SK-N-SH treated with all-trans-retinoic acid at 6 μM for 48 hours (cell line): Measurements from ENCODE around the gene SLC22A6.

Experiments
- ATAC-seq: fragments of 200-7000 bp; cut with Tn5 transposase; 3 replicates; pipeline ENCODE4 v1.9.1; 2020; ENCODE audit warnings: mild to moderate bottlenecking, moderate library complexity
- ARNTL ChIP-seq: fragments of 450-650 bp; formaldehyde crosslinking; IDR thresholded peaks from 2 replicates; pipeline ENCODE4 v1.5.0; 2020; ENCODE audit warnings: low read depth, mild to moderate bottlenecking, moderate library complexity, borderline replicate concordance
- CSDC2 ChIP-seq: fragments of 250-450 bp; sonication (Bioruptor Pico); IDR thresholded peaks from 2 replicates; pipeline ENCODE4 v1.5.0; 2020; ENCODE audit warnings: mild to moderate bottlenecking, moderate library complexity
- ESRRG ChIP-seq: fragments of 250-450 bp; sonication (Bioruptor Pico); IDR thresholded peaks from 2 replicates; pipeline ENCODE4 v1.6.1; 2021; ENCODE audit warnings: mild to moderate bottlenecking
- GLIS3 ChIP-seq: fragments of 250-450 bp; sonication (Bioruptor Pico); IDR thresholded peaks from 2 replicates; pipeline ENCODE4 v1.5.0; 2020; ENCODE audit warnings: mild to moderate bottlenecking, moderate library complexity
- ISL1 ChIP-seq: fragments of 250-450 bp; sonication (Bioruptor Pico); IDR thresholded peaks from 2 replicates; pipeline ENCODE4 v2.1.2; 2022; ENCODE audit warnings: mild to moderate bottlenecking, moderate library complexity
- OSR1 ChIP-seq: fragments of 250-450 bp; sonication (Bioruptor Pico); IDR thresholded peaks from 2 replicates; pipeline ENCODE4 v1.8.0; 2022; ENCODE audit warnings: moderate library complexity, mild to moderate bottlenecking, inconsistent platforms
- PATZ1 ChIP-seq: fragments of 250-450 bp; sonication (Bioruptor Pico); IDR thresholded peaks from 2 replicates; pipeline ENCODE4 v1.8.0; 2020; ENCODE audit warnings: mild to moderate bottlenecking, moderate library complexity, borderline replicate concordance
- POU6F1 ChIP-seq: fragments of 250-450 bp; sonication (Bioruptor Pico); IDR thresholded peaks from 2 replicates; pipeline ENCODE4 v1.8.0; 2021; ENCODE audit warnings: low read depth, mild to moderate bottlenecking, moderate library complexity, borderline replicate concordance
- PPARA ChIP-seq: fragments of 250-450 bp; sonication (Bioruptor Pico); IDR thresholded peaks from 2 replicates; pipeline ENCODE4 v1.5.0; 2020; ENCODE audit warnings: mild to moderate bottlenecking, borderline replicate concordance
- SNAI2 ChIP-seq: fragments of 250-450 bp; sonication (Bioruptor Pico); IDR thresholded peaks from 2 replicates; pipeline ENCODE4 v1.5.0; 2020; ENCODE audit warnings: mild to moderate bottlenecking, moderate library complexity
- TCF4 ChIP-seq: fragments of 250-450 bp; sonication (Bioruptor Pico); IDR thresholded peaks from 2 replicates; pipeline ENCODE4 v1.8.0; 2021; ENCODE audit warnings: mild to moderate bottlenecking, moderate library complexity, borderline replicate concordance
- TOX ChIP-seq: fragments of 250-450 bp; sonication (Bioruptor Pico); IDR thresholded peaks from 2 replicates; pipeline ENCODE4 v1.8.0; 2021; ENCODE audit warnings: mild to moderate bottlenecking, moderate library complexity, borderline replicate concordance
- TSHZ2 ChIP-seq: fragments of 250-450 bp; sonication (Bioruptor Pico); IDR thresholded peaks from 2 replicates; pipeline ENCODE4 v1.5.0; 2020; ENCODE audit warnings: mild to moderate bottlenecking, moderate library complexity
- ZC3H10 ChIP-seq: fragments of 250-450 bp; sonication (Bioruptor Pico); IDR thresholded peaks from 2 replicates; pipeline ENCODE4 v1.5.1; 2021; ENCODE audit warnings: mild to moderate bottlenecking, moderate library complexity
- ZFP3 ChIP-seq: fragments of 250-450 bp; sonication (Bioruptor Pico); IDR thresholded peaks from 2 replicates; pipeline ENCODE4 v1.5.0; 2020; ENCODE audit warnings: mild to moderate bottlenecking, moderate library complexity
- ZFP30 ChIP-seq: fragments of 450-650 bp; formaldehyde crosslinking; IDR thresholded peaks from 2 replicates; pipeline ENCODE4 v1.5.0; 2022; ENCODE audit warnings: mild to moderate bottlenecking, moderate library complexity
- ZNF565 ChIP-seq: fragments of 450-650 bp; formaldehyde crosslinking; conservative IDR thresholded peaks from 2 replicates; pipeline ENCODE4 v1.5.0; 2020; ENCODE audit warnings: low read depth, mild to moderate bottlenecking, moderate library complexity
- ZNF70 ChIP-seq: fragments of 450-650 bp; formaldehyde crosslinking; IDR thresholded peaks from 2 replicates; pipeline ENCODE4 v1.5.0; 2020; ENCODE audit warnings: mild to moderate bottlenecking, moderate library complexity
- ZNF8 ChIP-seq: fragments of 450-650 bp; formaldehyde crosslinking; IDR thresholded peaks from 2 replicates; pipeline ENCODE4 v1.5.0; 2020; ENCODE audit warnings: mild to moderate bottlenecking, moderate library complexity
- TF ChIP-seq, protein P1 (sequence below): fragments of 250-450 bp; sonication (Bioruptor Pico); IDR thresholded peaks from 2 replicates; pipeline ENCODE4 v1.5.1; 2021; ENCODE audit warnings: mild to moderate bottlenecking, moderate library complexity
- TF ChIP-seq, protein P2 (sequence below): fragments of 250-450 bp; sonication (Bioruptor Pico); IDR thresholded peaks from 2 replicates; pipeline ENCODE4 v1.5.1; 2020; ENCODE audit warnings: low read depth, mild to moderate bottlenecking, moderate library complexity

SLC22A6 gene

DNA sequence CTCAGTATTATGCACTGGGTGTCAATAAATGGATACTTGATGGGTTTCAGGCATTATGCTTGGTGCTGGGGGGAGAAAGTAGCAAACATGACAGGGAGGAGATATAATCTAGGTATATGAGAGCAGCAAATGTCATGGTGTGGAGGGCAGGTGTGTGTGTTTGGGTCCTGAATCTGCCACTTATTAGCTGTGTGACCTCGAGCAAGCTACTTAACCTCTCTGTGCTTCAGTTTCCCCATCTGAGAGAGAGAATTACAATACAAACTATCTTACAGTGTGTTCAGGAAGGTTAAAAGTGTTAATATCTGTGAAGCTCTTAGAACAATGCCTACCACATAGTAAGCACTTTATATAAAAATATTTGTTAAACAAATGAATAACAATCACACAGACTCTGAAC lies 28.1 kb upstream of the SLC22A6 start:
- TF ChIP-seq ZC3H10 (CRISPR knock-in tag) (no peak), ARNTL (no peak), ZNF8 (CRISPR knock-in tag) (no peak), ZFP3 (no peak), ZFP30 (CRISPR knock-in tag) (no peak), ISL1 (CRISPR knock-in tag) (no peak), TOX (no peak), ZNF70 (no peak), ESRRG (CRISPR knock-in tag) (no peak), GLIS3 (CRISPR knock-in tag) (no peak), ZNF565 (CRISPR knock-in tag) (no peak), SNAI2 (CRISPR knock-in tag) (no peak)
- TF ChIP-seq, protein P1, sequence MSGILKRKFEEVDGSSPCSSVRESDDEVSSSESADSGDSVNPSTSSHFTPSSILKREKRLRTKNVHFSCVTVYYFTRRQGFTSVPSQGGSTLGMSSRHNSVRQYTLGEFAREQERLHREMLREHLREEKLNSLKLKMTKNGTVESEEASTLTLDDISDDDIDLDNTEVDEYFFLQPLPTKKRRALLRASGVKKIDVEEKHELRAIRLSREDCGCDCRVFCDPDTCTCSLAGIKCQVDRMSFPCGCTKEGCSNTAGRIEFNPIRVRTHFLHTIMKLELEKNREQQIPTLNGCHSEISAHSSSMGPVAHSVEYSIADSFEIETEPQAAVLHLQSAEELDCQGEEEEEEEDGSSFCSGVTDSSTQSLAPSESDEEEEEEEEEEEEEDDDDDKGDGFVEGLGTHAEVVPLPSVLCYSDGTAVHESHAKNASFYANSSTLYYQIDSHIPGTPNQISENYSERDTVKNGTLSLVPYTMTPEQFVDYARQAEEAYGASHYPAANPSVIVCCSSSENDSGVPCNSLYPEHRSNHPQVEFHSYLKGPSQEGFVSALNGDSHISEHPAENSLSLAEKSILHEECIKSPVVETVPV (CRISPR knock-in tag) = no peak
- ATAC-seq = no peak

DNA sequence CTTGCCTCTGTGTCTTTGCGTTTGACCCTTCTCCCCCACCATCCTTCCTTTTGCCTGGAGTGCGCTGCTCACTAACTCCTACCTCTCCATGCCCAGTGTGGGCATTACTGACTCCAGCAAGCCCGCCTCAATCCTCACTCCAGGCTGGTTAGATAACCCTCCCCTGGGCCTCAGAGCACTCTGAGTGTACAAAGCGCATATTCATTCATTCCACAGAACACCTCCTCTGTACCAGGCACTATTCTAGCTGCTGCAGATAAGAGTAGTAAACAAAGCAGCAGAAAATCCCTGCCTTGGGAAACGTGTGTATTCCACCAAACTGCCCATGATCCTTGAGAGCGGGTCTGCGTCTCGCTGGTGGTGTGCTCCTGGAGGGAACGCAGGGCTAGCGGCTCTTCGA lies 27.7 kb upstream of the SLC22A6 start:
- TF ChIP-seq POU6F1 (no peak), PPARA (CRISPR knock-in tag) (no peak), OSR1 (no peak), ZNF565 (CRISPR knock-in tag) (no peak), GLIS3 (CRISPR knock-in tag) (no peak), PATZ1 (no peak), CSDC2 (CRISPR knock-in tag) (no peak), TOX (no peak)
- TF ChIP-seq, protein P1 (CRISPR knock-in tag) = no peak
- TF ChIP-seq, protein P2, sequence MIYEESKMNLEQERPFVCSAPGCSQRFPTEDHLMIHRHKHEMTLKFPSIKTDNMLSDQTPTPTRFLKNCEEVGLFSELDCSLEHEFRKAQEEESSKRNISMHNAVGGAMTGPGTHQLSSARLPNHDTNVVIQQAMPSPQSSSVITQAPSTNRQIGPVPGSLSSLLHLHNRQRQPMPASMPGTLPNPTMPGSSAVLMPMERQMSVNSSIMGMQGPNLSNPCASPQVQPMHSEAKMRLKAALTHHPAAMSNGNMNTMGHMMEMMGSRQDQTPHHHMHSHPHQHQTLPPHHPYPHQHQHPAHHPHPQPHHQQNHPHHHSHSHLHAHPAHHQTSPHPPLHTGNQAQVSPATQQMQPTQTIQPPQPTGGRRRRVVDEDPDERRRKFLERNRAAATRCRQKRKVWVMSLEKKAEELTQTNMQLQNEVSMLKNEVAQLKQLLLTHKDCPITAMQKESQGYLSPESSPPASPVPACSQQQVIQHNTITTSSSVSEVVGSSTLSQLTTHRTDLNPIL (CRISPR knock-in tag) = no peak

DNA sequence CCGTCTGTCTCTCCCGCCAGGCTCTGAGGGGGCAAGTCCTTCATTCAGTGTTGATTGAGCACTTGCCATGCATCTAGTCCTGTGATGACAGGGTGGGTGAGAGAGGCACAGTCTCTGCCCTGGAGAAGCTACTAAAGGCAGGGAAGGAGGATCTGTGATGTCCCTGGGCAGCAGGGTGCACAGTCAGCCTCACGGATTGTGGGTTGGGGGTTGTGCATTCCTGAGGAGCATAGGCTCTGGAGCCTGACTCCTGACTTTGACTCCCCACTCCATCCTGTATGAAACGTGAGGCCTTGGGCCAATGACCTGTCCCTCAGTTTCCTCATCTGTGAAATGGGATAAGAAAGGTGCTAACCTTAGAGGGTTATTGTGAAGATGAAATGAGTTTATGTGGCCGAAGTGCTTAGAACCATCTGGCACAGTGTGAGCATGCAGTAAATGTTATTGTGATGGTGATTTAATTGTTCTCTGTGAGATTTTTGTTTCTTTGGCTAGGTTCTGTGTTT lies 26.2 kb upstream of the SLC22A6 start:
- TF ChIP-seq TSHZ2 (CRISPR knock-in tag) (no peak), ZC3H10 (CRISPR knock-in tag) (no peak), ARNTL (no peak), ISL1 (CRISPR knock-in tag) (no peak), TCF4 (CRISPR knock-in tag) (no peak)
- TF ChIP-seq, protein P2 (CRISPR knock-in tag) = no peak
- ATAC-seq = no peak

More for the DNA sequence above, 27.7 kb upstream of the SLC22A6 start:
- no peak for ATAC-seq
